Glutamatergic neuron (in vitro differentiated cells): Measurements from ENCODE around the gene RAB40A. TPM values are rescaled to one million over a fixed set of nuclear protein-coding genes. Genes with fewer than 3 reads are reported as not detected.

Experiments used
- DNase-seq: peaks from one replicate; pipeline ENCODE4 v3.0.0; 2022
- H3K27ac Mint-ChIP-seq: one replicate; pipeline ENCODE4 v1.8.0; 2020; ENCODE audit warnings: mild to moderate bottlenecking, mixed read lengths, inconsistent platforms; ENCODE audit not compliant: unreplicated experiment
- H3K27me3 Mint-ChIP-seq: one replicate; pipeline ENCODE4 v1.8.0; 2020; ENCODE audit warnings: mild to moderate bottlenecking, moderate library complexity, mixed read lengths, inconsistent platforms; ENCODE audit not compliant: unreplicated experiment
- H3K36me3 Mint-ChIP-seq: one replicate; pipeline ENCODE4 v1.8.0; 2020; ENCODE audit warnings: mild to moderate bottlenecking, mixed read lengths, inconsistent platforms; ENCODE audit not compliant: unreplicated experiment
- H3K4me1 Mint-ChIP-seq: one replicate; pipeline ENCODE4 v1.8.0; 2020; ENCODE audit warnings: mild to moderate bottlenecking, low read depth, mixed read lengths, inconsistent platforms; ENCODE audit not compliant: unreplicated experiment
- H3K4me3 Mint-ChIP-seq: one replicate; pipeline ENCODE4 v1.8.0; 2020; ENCODE audit warnings: mild to moderate bottlenecking, mixed read lengths, inconsistent platforms; ENCODE audit not compliant: unreplicated experiment
- H3K9me3 Mint-ChIP-seq: one replicate; pipeline ENCODE4 v1.8.0; 2020; ENCODE audit warnings: mild to moderate bottlenecking, moderate library complexity, mixed read lengths, inconsistent platforms; ENCODE audit not compliant: unreplicated experiment
- CTCF ChIP-seq: fragments of 200-600 bp; sonication (generic); IDR thresholded peaks from one replicate; pipeline ENCODE4 v1.5.0; 2021; ENCODE audit not compliant: partially characterized antibody, unreplicated experiment
- total RNA-seq: library from RNA; stranded (reverse); fragmentation: NEBNext Ultra II Directional; extraction: Animal tissue kit (Norgen Biotek cat#: 25700); gene quantifications from one replicate; pipeline ENCODE4 v1.2.1, GENCODE V29; 2021; ENCODE audit not compliant: unreplicated experiment

RAB40A gene
- total RNA-seq, 1 donor from 2014 or later: 0.47 TPM

GRCh38 chrX:103529550-103529949, 10.3 kb upstream of the RAB40A start:
- Mint-ChIP-seq H3K27ac (no peak overlapping the region), H3K36me3 (no peaks in the 10 kb centered on the region), H3K4me1 (no peaks in the 10 kb centered on the region), H3K4me3 (no peak overlapping the region), H3K27me3 (no peaks in the 10 kb centered on the region), H3K9me3 (no peaks in the 10 kb centered on the region)
- no peak for DNase-seq
- no peak for TF ChIP-seq CTCF

GRCh38 chrX:103524747-103525146, 5.5 kb upstream of the RAB40A start:
- Mint-ChIP-seq H3K27me3 (no peaks in the 10 kb centered on the region), H3K4me3 (no peak overlapping the region), H3K9me3 (no peaks in the 10 kb centered on the region), H3K4me1 (no peaks in the 10 kb centered on the region), H3K27ac (no peak overlapping the region), H3K36me3 (no peaks in the 10 kb centered on the region)
- TF ChIP-seq CTCF: no peak
- DNase-seq: no peak

GRCh38 chrX:103523605-103524004, 4.3 kb upstream of the RAB40A start:
- H3K27ac Mint-ChIP-seq: no peak overlapping the region
- no peak for TF ChIP-seq CTCF
- H3K27me3 Mint-ChIP-seq: no peaks in the 10 kb centered on the region
- no peaks in the 10 kb centered on the region for H3K4me1 Mint-ChIP-seq
- no peaks in the 10 kb centered on the region for H3K36me3 Mint-ChIP-seq
- no peak overlapping the region for H3K4me3 Mint-ChIP-seq
- no peaks in the 10 kb centered on the region for H3K9me3 Mint-ChIP-seq
- no peak for DNase-seq

GRCh38 chrX:103520386-103520785, 1.1 kb upstream of the RAB40A start:
- H3K9me3 Mint-ChIP-seq: no peaks in the 10 kb centered on the region
- DNase-seq: no peak
- no peaks in the 10 kb centered on the region for H3K36me3 Mint-ChIP-seq
- TF ChIP-seq CTCF: no peak
- no peaks in the 10 kb centered on the region for H3K27me3 Mint-ChIP-seq
- H3K4me1 Mint-ChIP-seq: no peaks in the 10 kb centered on the region
- H3K27ac Mint-ChIP-seq: no peak overlapping the region
- H3K4me3 Mint-ChIP-seq: no peak overlapping the region

- Mint-ChIP-seq H3K9me3 (no peaks in the 10 kb centered on the region), H3K27ac (no peak overlapping the region), H3K4me3 (no peak overlapping the region), H3K4me1 (no peaks in the 10 kb centered on the region), H3K27me3 (peaks cover 2% of the 10 kb centered on the region), H3K36me3 (no peaks in the 10 kb centered on the region)
- TF ChIP-seq CTCF: no peak
- DNase-seq: no peak
These were observed 718 bp downstream of the RAB40A start for GRCh38 chrX:103518571-103518970.
